Activated CD4-positive, alpha-beta T cell treated with anti-CD3 and anti-CD28 coated beads, Interleukin-10, Interleukin-2, amounts not matched to agents 100 ng/mL and 50 ng/mL, durations not matched to agents 16 hours and 8 hours (primary cell): ENCODE data around the gene HPCAL4.

Experiments
- DNase-seq: peaks from one replicate; pipeline ENCODE4 v3.0.0-alpha.2; 2020

Gene HPCAL4

DNA sequence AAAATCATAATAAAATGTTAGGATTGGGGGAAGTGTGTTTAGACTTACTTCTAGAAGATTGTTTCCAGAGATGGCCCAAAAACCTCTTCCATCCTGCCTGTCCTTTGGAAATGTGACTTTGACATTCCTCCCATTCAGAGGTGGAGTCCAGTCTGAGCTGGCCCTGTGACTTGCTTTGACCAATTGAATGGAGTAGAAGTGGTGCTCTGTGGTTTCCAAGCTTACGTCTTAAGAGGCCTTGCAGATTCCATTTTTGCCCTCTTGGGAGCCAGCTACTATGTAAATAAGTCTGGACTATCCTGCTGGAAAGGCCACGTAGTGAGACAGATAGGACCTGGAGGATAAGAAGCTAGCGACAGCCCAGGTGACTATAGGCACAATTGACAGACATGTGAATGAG, 18.0 kb downstream of the HPCAL4 start:
- no peak for DNase-seq

DNA sequence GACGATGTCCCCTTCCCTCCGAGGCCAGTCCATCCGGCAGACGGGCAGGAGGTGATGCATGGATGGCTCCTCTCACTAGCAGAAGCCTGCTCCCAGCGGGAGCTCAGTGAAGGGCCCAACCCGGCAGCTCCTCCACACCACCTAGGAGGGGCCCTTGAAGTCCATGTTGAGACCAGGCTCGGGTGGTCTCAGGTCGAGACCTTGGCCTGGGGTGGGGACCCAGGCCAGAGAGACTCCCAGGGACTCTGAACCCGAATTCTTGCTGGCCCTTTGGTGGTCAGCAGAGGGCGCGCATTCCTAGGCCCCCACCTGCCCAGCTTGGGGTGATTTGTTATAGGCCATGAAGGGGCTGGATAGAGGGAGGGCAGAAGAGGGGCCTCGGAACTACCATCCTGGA, 18.7 kb downstream of the HPCAL4 start:
- DNase-seq: peak; percentile 23

DNA sequence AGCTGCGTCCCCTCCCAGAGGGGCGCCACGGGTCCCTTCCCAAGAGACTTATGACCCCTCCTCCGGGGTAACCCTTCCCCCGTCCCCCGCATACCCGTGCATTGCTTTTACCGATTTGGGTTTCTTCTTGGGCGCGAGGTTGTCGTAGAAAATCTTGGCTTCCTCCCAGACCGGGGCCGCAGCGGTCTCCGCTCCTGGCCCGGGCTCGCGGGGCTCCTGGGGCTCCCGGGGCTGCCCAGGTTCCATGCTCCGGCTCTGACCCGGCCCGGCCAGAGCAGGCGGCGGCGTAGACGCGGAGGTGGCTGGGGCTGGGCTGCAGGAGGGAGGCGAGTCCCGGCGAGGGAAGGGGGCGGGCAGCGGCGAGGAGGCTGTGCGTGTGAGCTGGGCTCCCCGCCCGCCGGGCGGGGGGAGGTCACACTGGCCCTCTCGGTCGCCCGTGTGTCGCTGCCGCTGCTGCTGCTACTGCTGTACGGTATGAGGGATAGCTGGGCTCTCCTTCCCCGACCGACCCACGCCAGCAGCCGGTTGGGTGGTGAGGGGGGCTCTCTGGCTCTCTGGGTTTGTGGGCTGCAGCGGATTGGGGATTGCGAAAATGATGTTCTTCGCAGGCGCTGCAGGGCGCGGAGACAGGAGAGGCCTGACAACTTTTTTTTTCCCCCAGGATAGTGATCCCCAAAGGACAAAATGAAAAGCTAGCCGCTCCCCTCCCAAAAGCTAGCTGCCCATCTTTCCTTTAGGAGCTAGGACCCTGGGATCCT, 19.3 kb downstream of the HPCAL4 start, which contains the start of gene NT5C1A:
TSS of gene NT5C1A (minus strand) at position 315 of the 758 bp plus-strand sequence. CDS start at position 246, 69 bp downstream.
- DNase-seq: peak; percentile 53

DNA sequence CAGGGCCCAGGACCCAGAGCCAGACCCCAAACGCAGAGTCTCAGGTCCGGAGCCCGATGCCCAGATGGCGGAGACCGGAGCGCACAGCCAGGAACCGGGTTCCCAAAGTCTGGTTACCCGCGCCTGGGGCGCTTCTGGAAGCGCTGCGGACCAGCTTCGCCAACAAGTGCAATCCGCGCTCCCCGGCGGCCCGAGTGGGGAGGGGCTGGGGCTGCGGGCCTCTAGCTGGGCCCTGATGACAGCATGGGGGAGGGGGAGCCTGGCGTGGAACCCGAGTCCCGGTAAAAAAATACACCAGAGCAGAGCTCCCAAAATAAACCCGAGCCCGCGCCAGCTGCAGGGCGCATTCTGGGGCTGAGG, 19.8 kb downstream of the HPCAL4 start:
- DNase-seq: peak; percentile 21

GRCh38 chr1:39670689-39671088, 20.5 kb downstream of the HPCAL4 start:
- no peak for DNase-seq

GRCh38 chr1:39668894-39669293, 22.3 kb downstream of the HPCAL4 start:
- no peak for DNase-seq

DNA sequence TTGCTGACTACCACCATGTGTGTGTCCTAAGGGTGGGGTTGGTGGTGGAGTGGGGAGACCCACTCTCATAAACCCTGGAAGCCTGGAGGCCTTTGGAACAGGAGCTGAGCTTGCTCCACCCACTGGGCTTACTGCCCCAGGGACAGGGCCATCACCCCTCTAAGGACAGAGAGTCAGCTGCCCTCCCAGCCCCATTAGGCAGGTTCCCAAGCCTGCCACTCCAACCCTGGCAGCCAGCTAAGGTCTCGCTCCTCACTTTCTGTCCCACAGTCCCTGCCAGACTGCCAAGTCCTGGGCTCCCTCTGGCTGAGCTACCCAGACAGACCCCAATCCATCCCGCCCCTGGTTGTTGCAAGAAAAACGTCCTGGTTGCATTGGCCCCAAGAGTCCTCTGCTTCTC, 23.1 kb downstream of the HPCAL4 start:
- no peak for DNase-seq

GRCh38 chr1:39666772-39667171, 24.5 kb downstream of the HPCAL4 start:
- DNase-seq: peak; percentile 90

GRCh38 chr1:39663559-39663958, 27.7 kb downstream of the HPCAL4 start:
- DNase-seq: no peak

DNA sequence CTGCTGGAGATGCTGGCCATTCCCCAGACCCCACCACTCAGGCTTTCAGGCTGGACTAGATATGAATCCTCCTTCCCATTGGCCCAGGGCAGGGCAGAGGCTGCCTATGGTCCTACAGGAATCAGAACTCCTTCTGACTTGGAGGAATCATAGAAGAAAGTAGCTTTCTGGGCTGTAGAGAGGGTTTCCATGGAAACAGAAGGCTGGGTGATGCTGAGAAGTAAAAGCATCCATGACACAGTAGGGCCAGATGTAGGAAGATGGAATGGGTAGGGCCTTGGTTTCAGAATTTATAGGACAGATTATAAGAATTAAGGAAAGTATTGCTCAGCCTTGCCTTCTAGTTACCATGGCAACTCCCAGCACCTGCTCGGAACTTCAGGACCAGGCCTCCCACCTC, 28.4 kb downstream of the HPCAL4 start:
- no peak for DNase-seq

- no peak for DNase-seq
Observed at GRCh38 chr1:39659538-39659937, 31.7 kb downstream of the HPCAL4 start.

- DNase-seq: no peak
Observed at GRCh38 chr1:39659110-39659509, 32.1 kb downstream of the HPCAL4 start.

- DNase-seq: peak; percentile 85
Observed at GRCh38 chr1:39657923-39658485, 33.2 kb downstream of the HPCAL4 start.

DNA sequence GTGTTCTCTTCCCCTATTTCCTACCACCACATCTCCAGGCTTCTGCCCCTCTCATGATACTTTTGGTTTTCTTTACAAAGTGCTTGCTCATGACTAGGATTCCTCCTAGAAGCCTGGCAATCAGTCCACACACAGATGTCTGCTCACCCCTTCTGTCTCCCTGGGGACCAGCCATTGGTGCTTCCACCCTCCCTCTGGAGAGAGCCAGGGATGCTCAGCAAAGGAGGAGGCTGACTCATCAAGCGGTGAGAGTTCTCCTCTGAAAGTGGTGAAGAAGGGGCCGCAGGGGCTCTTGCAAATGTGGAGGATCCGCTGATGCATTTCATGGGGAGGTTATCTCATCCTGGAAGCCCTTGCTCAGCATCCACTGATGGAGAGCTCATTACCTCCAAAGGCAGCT, 33.8 kb downstream of the HPCAL4 start:
- no peak for DNase-seq

DNA sequence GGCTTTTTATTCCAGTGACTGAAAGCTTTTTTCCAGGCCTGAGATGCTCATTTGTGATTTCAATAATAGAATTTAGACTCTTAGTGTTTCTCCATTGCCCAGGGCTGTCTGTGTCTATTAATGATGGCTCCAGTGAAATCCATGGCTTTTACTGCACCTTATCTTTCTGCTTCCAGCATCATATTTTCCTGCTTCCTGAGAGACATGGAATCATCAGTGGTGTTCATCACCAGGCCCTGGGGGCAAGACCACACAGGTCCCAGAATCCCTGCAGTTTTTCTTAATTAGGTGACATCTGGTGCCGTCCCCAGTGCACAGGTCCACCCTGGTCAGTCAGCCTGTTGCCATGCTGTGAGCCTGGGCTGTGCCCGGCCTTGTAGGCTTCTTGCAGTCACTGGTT, 34.8 kb downstream of the HPCAL4 start:
- no peak for DNase-seq

DNA sequence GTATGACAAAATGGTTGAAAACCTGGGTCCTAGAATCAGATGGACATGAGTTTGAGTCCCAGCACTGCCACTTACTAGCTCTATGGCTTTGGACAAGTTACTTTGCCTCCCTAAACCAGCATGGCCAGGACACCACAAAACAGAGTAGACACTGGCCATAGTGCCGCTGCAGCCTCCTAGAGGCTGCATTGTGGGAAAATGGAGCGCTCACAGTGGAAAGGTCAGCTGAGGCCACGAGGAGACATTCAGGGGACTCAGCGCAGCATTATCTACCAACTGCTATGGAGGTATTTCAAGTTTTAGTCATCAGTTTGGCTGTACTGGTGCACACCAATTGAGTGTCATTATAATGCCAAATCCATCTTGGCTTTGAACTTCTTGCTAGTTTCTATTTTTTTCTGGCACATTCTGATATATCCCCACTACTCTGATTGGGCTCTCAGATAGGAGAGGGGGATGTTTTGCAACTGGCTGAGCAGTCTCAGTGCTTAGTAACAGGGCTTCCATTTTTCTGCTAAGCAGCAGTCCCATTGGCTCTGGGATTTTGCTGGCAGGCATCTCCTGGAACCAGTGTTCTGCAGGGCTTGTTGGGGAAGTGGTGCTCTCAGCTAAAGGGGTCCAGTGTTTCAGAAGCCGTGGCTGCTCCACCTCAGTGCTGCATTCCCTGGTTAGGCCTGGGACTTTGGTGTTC, 35.5 kb downstream of the HPCAL4 start:
- DNase-seq: no peak

DNA sequence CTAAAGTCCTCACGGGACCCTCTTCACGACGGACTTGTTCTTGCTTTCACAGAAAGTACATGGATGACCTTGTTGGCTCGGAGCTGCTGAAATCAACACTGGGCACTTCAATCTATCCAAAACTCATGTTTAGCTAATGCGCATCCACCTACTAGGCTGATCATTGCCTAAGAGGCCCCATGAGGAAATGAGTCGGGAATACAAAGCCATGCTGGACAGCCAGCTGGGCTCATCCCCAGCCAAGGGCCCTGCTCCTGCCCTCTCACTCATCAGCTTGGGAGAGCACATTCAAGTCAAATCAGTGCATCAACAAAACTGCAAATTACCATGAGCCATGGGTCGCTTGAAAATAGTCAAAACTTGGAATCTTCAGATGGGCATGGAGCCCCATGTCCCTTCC, 36.9 kb downstream of the HPCAL4 start:
- no peak for DNase-seq

DNA sequence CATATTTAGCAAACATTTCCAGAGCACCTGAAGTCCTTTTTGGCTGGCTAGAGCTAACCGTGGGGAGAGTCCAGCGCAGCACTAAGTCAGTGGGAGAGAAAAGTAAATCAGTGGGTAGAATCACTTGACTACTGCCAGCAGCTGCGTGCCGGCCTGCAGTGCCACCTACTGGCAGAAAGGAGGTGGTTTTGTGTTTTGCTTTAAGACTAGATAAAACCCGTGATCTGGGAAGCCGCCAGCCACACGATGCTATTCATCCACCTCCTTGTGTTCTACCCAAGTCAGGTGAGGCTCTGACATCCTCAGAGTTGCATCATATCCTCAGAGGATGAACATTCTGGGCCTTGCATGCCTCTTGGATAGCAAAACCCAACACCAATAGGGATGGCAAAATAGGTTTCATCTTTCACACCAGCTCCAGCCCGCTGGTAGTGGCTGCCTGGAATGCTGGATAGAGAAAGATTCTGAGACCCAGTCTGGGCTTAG, 37.6 kb downstream of the HPCAL4 start:
- peak; percentile 84 for DNase-seq

DNA sequence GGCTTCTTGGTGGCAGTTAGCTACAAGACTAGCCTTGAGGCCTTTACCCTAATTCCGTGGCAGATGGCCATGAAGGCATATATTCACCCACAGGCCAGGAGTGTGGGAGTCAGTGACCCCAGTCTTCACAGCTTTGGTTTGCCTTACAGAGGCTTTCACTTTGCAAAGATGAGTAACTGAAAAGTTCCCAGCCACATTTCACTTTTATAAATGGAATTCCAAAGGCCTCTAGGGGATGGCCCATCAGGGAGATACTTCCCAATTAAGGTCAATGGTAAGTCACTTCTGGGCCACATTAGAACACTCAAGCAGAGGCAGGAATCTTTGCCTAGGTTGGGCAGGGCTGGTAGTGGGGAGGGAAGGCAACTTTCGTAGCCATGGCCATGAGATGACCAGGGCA, 38.7 kb downstream of the HPCAL4 start:
- DNase-seq: no peak

GRCh38 chr1:39652105-39652504, 39.1 kb downstream of the HPCAL4 start:
- DNase-seq: no peak

DNA sequence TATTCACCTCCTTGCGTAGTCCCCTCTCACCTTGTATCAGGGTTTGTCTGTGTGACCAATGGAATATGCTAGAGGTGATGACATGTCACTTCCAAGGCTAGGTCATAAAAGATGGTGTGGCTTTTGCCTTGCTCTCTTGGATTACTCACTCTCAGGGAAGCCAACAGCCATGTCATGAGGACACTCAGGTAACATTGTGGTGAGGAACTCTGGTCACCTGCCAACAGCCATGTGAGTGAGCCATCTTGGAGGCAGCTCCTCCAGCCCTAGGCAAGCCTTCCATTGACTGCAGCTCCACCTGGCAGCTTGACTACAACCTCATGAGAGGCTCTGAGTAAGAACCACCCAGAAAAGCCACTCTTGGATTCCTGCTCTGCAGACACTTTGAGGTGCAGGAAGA, 40.8 kb downstream of the HPCAL4 start:
- DNase-seq: no peak

- DNase-seq: no peak
Observed at GRCh38 chr1:39649636-39650185, 41.5 kb downstream of the HPCAL4 start.

DNA sequence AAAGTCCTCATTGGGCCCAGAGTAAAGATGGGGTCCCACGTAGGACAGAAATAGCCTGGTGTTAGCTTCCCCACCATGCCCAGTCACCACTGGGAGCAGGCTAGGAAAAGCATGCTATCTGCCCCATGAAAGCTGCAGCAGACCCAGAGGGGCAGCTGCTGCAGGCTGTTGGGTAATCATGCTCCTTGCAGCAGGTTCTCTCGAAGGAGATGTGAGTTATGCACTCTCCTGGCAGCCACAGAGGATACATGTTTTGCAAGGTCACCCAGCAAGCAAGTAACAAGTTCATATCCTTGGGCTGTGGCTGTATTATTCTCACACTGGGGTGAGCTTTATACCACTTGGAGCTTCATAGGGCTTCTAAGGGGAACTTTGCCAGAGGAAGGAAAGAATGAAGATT, 42.7 kb downstream of the HPCAL4 start:
- DNase-seq: no peak

DNA sequence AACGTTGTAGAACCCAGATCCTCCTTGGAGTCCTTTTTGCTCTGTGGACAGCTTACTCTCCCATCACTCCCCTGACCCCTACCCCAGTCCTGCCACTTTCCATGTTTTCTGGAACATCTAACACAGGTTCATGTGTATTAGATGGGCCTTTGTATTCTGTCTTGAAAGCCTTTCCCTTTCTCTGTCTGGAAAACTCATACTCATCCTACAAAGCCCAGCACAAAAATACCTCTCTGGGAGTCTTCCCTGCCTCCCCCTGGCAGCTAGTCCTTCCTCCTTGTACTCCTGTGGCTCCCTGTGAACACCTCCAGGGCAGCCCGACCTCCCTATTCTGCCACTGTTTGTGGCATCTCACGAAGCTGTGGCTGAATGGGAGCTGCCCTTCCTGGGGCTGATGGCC, 44.0 kb downstream of the HPCAL4 start:
- DNase-seq: no peak
